Ovary (tissue), 3 donors: ENCODE results near the gene OVCH2.

Source experiments
- EP300 ChIP-seq: sonication (generic); formaldehyde crosslinking; IDR thresholded peaks from one replicate; pipeline ENCODE4 v1.6.1; 2017; ENCODE audit warnings: antibody characterized with exemption
- TF ChIP-seq, protein P1 (sequence below), 3 donors: fragments of 450-650 bp in 2 of 3; fragments of 200-600 bp in 1 of 3; IDR thresholded peaks; one replicate each; pipeline versions ENCODE4 v1.5.1 to v1.8.0; 2016 to 2022; ENCODE audit warnings: antibody characterized with exemption in 3 of 3, mild to moderate bottlenecking in 1 of 3
- donor health status: DM: no; HTN: no; CAD: no.

- TF ChIP-seq, protein P1, sequence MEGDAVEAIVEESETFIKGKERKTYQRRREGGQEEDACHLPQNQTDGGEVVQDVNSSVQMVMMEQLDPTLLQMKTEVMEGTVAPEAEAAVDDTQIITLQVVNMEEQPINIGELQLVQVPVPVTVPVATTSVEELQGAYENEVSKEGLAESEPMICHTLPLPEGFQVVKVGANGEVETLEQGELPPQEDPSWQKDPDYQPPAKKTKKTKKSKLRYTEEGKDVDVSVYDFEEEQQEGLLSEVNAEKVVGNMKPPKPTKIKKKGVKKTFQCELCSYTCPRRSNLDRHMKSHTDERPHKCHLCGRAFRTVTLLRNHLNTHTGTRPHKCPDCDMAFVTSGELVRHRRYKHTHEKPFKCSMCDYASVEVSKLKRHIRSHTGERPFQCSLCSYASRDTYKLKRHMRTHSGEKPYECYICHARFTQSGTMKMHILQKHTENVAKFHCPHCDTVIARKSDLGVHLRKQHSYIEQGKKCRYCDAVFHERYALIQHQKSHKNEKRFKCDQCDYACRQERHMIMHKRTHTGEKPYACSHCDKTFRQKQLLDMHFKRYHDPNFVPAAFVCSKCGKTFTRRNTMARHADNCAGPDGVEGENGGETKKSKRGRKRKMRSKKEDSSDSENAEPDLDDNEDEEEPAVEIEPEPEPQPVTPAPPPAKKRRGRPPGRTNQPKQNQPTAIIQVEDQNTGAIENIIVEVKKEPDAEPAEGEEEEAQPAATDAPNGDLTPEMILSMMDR (IDR thresholded peaks at IDR 0.05) = no peak
- TF ChIP-seq EP300 = no peak
Measured at GRCh38 chr11:7706377-7706776, at the start of gene OVCH2.
